Measurements from ENCODE around the gene CRY2. TPM values are rescaled to one million over a fixed set of nuclear protein-coding genes. Genes with fewer than 3 reads are reported as not detected.
"Not testable (repeated sequence)": the region's sequence is repeated elsewhere in the genome, so short reads cannot be mapped to it uniquely, and the experiment has no call there.

CRY2 gene
- total RNA-seq, 1 donor from 2014 or later: 13.5 TPM

DNA sequence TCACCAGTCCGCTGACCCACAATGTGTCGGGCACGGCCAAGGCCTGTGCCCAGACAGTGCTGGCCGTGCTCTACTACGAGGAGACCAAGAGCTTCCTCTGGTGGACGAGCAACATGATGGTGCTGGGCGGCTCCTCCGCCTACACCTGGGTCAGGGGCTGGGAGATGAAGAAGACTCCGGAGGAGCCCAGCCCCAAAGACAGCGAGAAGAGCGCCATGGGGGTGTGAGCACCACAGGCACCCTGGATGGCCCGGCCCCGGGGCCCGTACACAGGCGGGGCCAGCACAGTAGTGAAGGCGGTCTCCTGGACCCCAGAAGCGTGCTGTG lies 36.2 kb upstream of the CRY2 start:
- DNase-seq (ENCODE audit: low read depth): no peak

DNA sequence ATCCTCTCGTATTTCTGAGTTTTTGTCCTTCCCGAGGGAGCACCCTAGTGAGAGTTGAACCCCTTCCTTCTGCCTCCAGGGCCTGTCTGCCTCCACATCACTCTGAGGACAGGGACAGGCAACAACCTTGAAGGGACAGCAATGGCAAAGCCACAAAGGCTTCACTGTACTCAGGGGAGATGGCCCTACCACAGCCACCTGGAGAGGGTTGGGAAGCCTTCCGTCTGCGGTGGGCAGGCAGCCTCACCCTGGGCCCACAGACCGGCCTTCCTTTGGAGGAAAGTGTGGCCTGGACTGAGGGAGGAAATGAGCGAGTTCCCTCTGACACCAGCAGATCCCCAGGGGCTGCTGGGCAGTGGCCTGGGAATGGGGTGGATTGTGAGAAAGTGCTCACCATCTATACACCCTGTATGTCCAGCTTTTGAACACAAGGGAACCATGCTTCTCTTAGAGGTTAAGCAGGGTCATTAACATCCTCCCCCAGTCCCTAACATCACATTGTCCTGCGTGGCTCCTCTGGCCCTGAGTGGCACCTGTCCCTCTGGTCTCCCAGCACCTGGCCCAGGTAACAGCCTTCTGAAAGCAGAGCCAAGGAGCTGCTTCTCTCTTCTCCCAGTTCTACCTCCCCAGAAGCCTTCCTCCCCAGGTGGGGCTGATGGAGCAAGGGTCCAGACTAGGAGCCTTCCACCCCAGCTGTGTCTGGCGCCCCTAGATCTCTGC lies 35.5 kb upstream of the CRY2 start:
- no peak for DNase-seq (ENCODE audit: low read depth)

DNA sequence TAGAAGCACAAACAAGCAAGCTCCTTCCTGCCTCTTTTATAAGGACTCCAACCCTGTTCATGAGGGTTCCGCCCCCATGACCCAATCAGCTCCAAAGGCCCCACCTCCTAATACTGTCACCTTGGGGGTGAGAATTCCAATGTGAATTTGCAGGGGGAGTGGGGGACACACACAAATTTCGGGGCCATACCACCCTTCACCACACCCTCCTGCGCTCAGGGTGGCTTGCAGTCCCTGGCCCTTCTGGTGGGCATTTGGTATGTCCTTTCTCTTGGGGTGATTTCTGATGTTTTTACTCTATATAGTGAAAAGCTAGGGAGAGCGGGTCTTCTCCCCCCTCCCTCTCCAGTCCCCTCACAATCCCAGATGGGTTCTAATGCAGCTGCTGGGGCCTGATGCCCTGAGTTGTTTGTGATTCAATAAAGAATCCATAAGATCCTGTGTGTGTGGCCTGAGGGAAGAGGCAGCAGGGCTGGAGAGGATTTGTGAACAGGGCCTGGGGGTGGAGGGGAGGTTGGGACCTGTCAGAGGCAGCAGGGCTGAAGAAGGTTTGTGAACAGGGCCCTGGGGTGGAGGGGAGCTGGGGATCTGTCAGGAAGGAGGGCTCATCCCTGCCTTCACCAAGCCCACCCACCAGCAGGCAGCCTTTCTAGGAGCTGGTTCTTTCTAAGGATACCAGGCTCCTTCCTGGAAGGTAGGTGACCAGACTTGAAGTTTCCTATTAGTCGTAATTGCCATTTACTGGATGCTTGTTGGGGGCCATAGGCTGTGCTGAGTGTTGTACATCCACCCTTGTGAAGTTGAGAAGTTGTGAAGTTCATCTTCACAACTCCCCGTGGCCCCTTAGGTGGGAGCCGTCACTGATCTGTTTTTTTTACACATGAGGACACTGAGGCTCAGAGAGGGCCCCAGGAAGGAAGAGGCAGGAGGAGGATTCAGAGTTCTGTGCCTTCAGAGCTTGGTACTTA lies 34.4 kb upstream of the CRY2 start:
- DNase-seq (ENCODE audit: low read depth): no peak

DNA sequence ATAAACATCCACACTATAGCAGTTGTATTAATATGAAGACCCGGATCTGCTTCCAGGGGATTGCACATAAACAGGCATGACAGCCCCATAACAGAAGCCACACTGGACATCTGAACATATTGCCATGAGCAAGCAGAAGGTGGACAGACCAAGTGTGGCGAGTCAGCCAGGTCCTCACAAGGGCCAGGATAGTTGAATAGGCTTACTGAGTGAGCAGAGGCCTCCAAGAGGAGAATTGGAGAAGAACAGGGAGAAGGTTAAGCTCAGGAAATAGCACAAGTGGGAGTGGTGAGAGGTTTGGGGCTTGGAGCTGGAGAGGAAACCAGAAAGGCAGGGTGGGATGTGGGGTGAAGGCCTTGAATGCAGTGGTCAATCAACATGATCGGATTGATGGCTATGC lies 31.5 kb upstream of the CRY2 start:
- peak; percentile 23 for DNase-seq (ENCODE audit: low read depth)

DNA sequence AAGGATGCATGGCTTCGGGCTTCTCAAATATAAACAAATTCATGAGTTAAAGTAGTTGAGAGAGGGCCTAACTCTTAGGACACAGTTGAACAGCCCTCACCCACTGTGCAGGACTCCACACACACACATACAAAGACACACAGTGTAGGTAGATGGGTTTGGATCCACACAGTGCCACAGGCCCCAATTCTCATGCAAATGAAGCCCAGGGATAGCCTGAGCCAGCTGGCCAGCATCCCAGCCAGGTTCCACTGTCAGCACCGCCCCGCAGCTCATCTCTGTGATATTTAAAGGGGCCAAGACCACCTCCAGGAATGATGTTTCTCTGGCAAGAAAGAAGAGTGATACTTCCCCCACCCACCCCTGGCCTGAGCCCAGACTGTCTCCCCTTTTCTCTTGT lies 30.7 kb upstream of the CRY2 start:
- no peak for DNase-seq (ENCODE audit: low read depth)

DNA sequence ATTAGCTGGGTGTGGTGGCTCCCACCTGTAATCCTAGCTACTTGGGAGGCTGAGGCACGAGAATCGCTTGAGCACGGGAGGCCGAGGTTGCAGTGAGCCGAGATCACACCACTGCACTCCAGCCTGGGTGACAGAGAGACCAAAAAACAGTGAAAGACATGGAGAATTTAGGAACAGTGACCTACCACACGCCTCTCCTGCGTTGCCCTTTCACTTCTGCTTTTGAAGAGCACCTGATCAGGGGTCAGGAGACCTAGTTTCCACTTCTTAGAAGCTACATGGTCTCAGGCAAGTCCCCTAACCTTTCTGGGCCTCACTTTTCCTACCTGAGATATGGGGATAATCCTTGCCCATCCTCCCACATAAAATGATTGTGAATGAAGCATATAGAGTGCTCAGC lies 30.1 kb upstream of the CRY2 start:
- DNase-seq (ENCODE audit: low read depth): no peak

GRCh38 chr11:45818961-45819605 lies 28.2 kb upstream of the CRY2 start:
- DNase-seq (ENCODE audit: low read depth): peak; percentile 19

GRCh38 chr11:45820211-45820857 lies 26.9 kb upstream of the CRY2 start:
- no peak for DNase-seq (ENCODE audit: low read depth)

DNA sequence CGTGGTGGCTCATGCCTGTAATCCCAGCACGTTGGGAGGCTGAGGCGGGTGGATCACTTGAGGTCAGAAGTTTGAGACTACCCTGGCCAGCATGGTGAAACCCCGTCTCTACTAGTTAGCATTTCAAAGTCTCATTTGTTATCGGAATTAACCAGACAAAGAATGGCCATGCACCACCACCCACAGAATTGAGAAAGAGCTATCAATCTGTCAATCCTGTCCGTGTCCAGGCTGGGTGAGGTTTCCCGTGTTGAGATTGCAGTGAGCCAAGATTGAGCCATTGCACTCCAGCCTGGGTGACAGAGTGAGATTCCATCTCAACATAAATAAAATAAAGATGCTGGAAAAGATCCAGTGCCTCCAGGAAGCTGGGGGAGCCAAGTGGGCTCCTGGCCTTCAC lies 20.8 kb upstream of the CRY2 start:
- DNase-seq (ENCODE audit: low read depth): not testable (repeated sequence)

- no peak for DNase-seq (ENCODE audit: low read depth)
Observed at GRCh38 chr11:45827123-45827522, 20.2 kb upstream of the CRY2 start.

DNA sequence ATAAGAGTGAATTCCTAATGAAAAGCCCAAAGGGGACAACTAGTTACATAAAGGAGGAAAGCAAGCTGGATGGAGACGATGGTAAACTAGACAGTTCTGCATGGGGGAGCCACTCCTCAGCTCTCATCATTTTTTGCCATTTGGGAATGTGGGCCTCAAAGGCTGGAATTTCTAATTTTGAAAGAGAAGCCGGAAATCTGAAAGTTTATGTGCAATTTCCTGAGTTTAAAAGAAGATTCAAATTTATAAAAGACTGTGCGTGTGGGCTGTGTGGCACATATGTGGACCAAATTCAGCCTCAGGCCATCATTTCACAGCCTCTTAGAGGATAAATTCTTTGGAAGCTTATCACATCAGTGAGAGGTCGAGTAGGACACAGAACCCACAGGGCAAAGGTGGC lies 18.3 kb upstream of the CRY2 start:
- DNase-seq (ENCODE audit: low read depth): no peak

GRCh38 chr11:45830596-45830995 lies 16.7 kb upstream of the CRY2 start:
- no peak for DNase-seq (ENCODE audit: low read depth)

DNA sequence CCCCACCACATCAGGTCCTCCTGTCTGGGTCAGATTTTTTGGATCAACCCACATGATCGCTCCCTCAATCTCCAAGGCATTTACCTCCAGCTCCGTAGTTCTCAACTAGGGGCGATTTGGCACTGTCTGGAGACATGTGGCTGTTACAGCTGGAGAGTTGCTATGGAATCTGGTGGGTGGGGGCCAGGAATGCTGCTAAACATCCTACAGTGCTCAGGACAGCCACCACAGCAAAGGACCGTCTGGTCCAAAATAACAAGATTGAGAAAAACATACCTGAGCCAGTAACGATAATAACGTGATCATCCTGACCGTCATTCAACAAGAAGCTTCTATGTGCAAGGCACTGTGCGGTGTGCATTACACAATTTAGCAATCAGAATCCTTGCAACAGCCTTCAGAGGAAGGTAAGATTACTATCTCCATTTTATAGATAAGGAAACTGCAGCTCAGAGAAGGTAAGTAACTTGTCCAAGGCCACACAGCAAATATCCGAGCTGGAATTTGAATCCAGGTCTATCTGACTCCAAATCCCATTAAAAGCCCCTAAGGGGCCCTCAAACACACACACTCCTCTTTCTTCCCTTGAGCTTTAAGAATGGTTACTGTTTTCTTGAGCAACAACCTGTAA lies 14.3 kb upstream of the CRY2 start:
- no peak for DNase-seq (ENCODE audit: low read depth)

DNA sequence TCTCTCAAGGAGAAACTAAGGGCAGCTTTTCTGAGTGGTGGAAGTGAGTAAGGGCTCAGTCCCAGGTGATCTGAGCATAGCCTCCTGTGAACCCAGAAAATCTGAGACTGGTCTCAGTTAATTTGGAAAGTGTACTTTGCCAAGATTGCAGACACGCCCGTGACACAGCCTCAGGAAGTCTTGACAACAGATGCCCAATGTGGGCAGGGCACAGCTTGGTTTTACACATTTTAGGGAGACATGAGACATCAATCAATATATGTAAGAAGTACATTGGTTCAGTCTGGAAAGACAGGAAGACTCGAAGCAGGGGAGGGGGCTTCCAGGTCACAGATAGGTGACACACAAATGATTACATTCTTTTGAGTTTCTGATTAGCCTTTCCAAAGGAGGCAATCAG lies 13.5 kb upstream of the CRY2 start:
- DNase-seq (ENCODE audit: low read depth): no peak

DNA sequence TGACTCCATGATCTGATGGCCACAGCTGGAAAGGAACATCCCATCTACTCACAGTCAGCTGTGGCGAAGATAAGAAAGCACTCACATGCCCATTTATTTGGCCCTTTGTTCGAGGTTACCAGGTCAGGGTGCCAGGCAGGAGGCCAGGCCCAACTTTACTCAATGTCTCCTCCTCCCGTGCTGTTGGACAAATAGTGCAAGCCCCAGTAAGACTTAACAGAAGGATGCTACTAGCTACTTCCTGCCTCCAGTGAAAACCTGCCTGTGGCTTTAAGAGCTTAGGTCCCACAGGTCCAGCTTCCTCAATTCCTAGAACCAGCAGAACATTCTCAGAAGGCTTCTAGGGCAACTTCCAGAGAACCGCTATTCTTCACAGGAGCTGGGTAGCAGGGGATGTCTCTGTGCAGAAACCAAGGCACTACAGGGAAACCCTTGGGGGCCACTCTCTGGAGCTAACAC lies 12.9 kb upstream of the CRY2 start:
- DNase-seq (ENCODE audit: low read depth): no peak

GRCh38 chr11:45839204-45839603 lies 8.1 kb upstream of the CRY2 start:
- DNase-seq (ENCODE audit: low read depth): no peak

GRCh38 chr11:45840251-45840650 lies 7.0 kb upstream of the CRY2 start:
- DNase-seq (ENCODE audit: low read depth): not testable (repeated sequence)

GRCh38 chr11:45843158-45843924 lies 3.9 kb upstream of the CRY2 start:
- DNase-seq (ENCODE audit: low read depth): peak; percentile 90

DNA sequence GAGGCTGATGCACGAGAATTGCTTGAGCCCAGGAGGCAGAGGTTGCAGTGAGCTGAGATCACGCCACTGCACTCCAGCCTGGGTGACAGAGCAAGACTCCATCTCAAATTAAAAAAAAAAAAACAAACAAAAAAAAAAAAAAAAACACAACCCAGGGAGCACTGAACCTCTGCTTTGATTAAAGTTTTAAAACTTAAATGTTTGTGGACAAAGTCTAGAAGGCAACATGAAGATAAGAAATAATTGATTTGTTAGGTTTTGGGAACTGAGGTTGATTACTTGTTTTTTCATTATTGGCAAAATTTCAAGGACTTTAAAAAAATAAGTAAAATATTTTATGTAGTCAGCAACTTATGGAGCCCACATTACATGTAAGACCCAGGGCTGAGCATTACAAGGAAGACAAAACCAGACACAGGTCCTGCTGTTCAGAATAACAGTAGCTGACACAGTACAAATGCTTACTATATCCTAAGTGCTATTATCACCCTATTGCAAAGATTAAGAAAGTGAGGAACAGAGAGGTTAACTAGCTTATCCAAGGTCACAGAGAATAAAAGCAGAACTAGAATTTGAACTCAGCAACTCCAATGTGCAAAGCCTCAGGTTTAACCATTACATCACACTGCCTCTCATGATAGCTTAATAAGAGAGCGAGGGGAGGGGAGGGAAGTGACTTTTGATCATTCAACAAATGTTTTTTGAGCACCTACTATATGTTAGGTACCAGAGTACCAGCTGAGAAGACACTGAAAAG lies 2.3 kb upstream of the CRY2 start:
- no peak for DNase-seq (ENCODE audit: low read depth)

Data from myocyte (in vitro differentiated cells).